ENCODE data around the gene FAM200C. TPM values are rescaled to one million over a fixed set of nuclear protein-coding genes. Genes with fewer than 3 reads are reported as not detected.

FAM200C gene
- total and polyA plus RNA-seq, 7 donors, result 0.54 to 8.5 (median 1.4) TPM

GRCh38 chr5:160379511-160379910, 20.3 kb downstream of the FAM200C start:
- no peak for ATAC-seq
- intact Hi-C loops (cut with DNase I), result no loop called here
- Histone ChIP-seq H3K27ac (no peak overlapping the region), H3K27me3 (ENCODE audit: insufficient read depth in 3 of 3, low read length in 2 of 3) (peaks cover 0 to 5% (median 0%) of the 10 kb centered on the region in 3 donors), H3K9me3 (no peaks in the 10 kb centered on the region), H3K4me1 (no peaks in the 10 kb centered on the region), H3K4me3 (no peak overlapping the region), H3K36me3 (ENCODE audit: insufficient read depth in 1 of 2, low read depth in 1 of 2) (no peaks in the 10 kb centered on the region)
- no peak for TF ChIP-seq CTCF (IDR thresholded peaks at IDR 0.05)
- DNase-seq, result no peak
- WGBS, 3 donors, result 14 to 27% (median 16%) methylated on average over 4 of the region's 4 CpGs

GRCh38 chr5:160378330-160378729, 21.5 kb downstream of the FAM200C start:
- peaks cover 0 to 9% (median 2%) of the 10 kb centered on the region in 3 donors for H3K27me3 ChIP-seq (ENCODE audit: insufficient read depth in 3 of 3, low read length in 2 of 3)
- no peak overlapping the region for H3K4me3 ChIP-seq
- no peaks in the 10 kb centered on the region for H3K4me1 ChIP-seq
- no peak for ATAC-seq
- H3K36me3 ChIP-seq (ENCODE audit: insufficient read depth in 1 of 2, low read depth in 1 of 2), result no peaks in the 10 kb centered on the region
- no peak for TF ChIP-seq CTCF (IDR thresholded peaks at IDR 0.05)
- DNase-seq, result no peak
- no peak overlapping the region for H3K27ac ChIP-seq
- 82 to 85% (median 84%) methylated on average over 2 of the region's 2 CpGs for WGBS, 3 donors
- H3K9me3 ChIP-seq, result no peaks in the 10 kb centered on the region
- intact Hi-C loops (cut with DNase I), result no loop called here

GRCh38 chr5:160377651-160378050, 22.2 kb downstream of the FAM200C start:
- DNase-seq (no peak), ATAC-seq (no peak)
- no peaks in the 10 kb centered on the region for H3K36me3 ChIP-seq (ENCODE audit: insufficient read depth in 1 of 2, low read depth in 1 of 2)
- H3K9me3 ChIP-seq, result no peaks in the 10 kb centered on the region
- 83 to 92% (median 89%) methylated on average over 5 of the region's 5 CpGs for WGBS, 3 donors
- TF ChIP-seq CTCF (IDR thresholded peaks at IDR 0.05), result no peak
- intact Hi-C loops (cut with DNase I), result no loop called here
- peaks cover 0 to 9% (median 2%) of the 10 kb centered on the region in 3 donors for H3K27me3 ChIP-seq (ENCODE audit: insufficient read depth in 3 of 3, low read length in 2 of 3)
- H3K27ac ChIP-seq, result no peak overlapping the region
- H3K4me1 ChIP-seq, result no peaks in the 10 kb centered on the region
- H3K4me3 ChIP-seq, result no peak overlapping the region

DNA sequence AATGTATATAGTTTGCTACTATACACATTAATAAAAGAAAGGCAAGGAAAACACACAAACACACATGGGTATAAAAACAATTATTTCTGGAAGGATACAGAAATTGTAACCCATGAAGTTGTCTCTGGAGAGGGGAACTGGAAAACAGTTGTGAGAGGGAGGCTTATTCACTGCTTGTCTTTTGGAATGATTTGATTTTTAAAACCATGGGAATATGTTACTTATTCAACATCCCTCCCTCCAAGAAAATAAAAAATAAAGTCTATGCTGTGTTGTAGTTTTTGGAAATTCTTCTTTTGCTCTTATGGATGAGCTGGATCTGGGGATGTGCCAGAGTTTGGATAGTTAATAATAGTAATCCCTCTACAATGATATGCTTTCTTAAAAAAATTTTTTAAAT, 23.4 kb downstream of the FAM200C start:
- Histone ChIP-seq H3K27me3 (ENCODE audit: insufficient read depth in 3 of 3, low read length in 2 of 3) (peaks cover 0 to 9% (median 2%) of the 10 kb centered on the region in 3 donors), H3K4me3 (no peak overlapping the region), H3K36me3 (ENCODE audit: insufficient read depth in 1 of 2, low read depth in 1 of 2) (no peaks in the 10 kb centered on the region), H3K27ac (no peak overlapping the region), H3K9me3 (no peaks in the 10 kb centered on the region), H3K4me1 (no peaks in the 10 kb centered on the region)
- DNase-seq, result no peak
- no peak for TF ChIP-seq CTCF (IDR thresholded peaks at IDR 0.05)
- ATAC-seq, result no peak
- intact Hi-C loops (cut with DNase I), result no loop called here

GRCh38 chr5:160375701-160376100, 24.2 kb downstream of the FAM200C start:
- Histone ChIP-seq H3K4me1 (peaks cover 2% of the 10 kb centered on the region), H3K4me3 (no peak overlapping the region), H3K27me3 (ENCODE audit: insufficient read depth in 3 of 3, low read length in 2 of 3) (peaks cover 0 to 16% (median 2%) of the 10 kb centered on the region in 3 donors), H3K27ac (no peak overlapping the region), H3K36me3 (ENCODE audit: insufficient read depth in 1 of 2, low read depth in 1 of 2) (no peaks in the 10 kb centered on the region), H3K9me3 (no peaks in the 10 kb centered on the region)
- intact Hi-C loops (cut with DNase I), result no loop called here
- DNase-seq (no peak), ATAC-seq (no peak)
- no peak for TF ChIP-seq CTCF (IDR thresholded peaks at IDR 0.05)
- WGBS, 3 donors, result 29 to 41% (median 37%) methylated on average over 2 of the region's 2 CpGs

Data from psoas muscle (tissue), 8 donors.